Upper lobe of left lung (tissue), 6 donors: ENCODE results near the gene TSSK1B. TPM values are rescaled to one million over a fixed set of nuclear protein-coding genes. Genes with fewer than 3 reads are reported as not detected.

Experiments used
- ATAC-seq, 2 donors: fragments of 200-7000 bp; cut with Tn5 transposase; one replicate each; pipeline ENCODE4 v1.9.1; 2022; ENCODE audit warnings: mild to moderate bottlenecking in 2 of 2, moderate library complexity in 2 of 2; ENCODE audit not compliant: low FRiP score in 2 of 2
- DNase-seq, 2 donors: peaks; one replicate each; pipeline ENCODE4 v3.0.0-alpha.2; 2019 to 2020
- H3K27ac ChIP-seq, 4 donors: fragments of 200-600 bp; sonication (generic); one replicate each; pipeline ENCODE4 v1.5.1; 2016 to 2019
- H3K27me3 ChIP-seq, 4 donors: fragments of 200-600 bp; sonication (generic); one replicate each; pipeline ENCODE4 v1.5.1; 2017 to 2019
- H3K36me3 ChIP-seq, 4 donors: fragments of 200-600 bp; sonication (generic); one replicate each; pipeline ENCODE4 v1.5.1; 2016 to 2019
- H3K4me1 ChIP-seq, 4 donors: fragments of 200-600 bp; sonication (generic); one replicate each; pipeline ENCODE4 v1.5.1; 2018 to 2019
- H3K4me3 ChIP-seq, 4 donors: fragments of 200-600 bp; sonication (generic); one replicate each; pipeline ENCODE4 v1.5.1; 2017 to 2019; ENCODE audit warnings: mild to moderate bottlenecking in 2 of 4, moderate library complexity in 1 of 4
- H3K9me3 ChIP-seq, 4 donors: fragments of 200-600 bp; sonication (generic); one replicate each; pipeline ENCODE4 v1.5.1; 2018 to 2019
- EP300 ChIP-seq, 4 donors: sonication (generic); formaldehyde crosslinking; IDR thresholded peaks; one replicate each; pipeline ENCODE4 v1.5.1; 2017; ENCODE audit warnings: antibody characterized with exemption in 4 of 4, control low read depth in 2 of 4
- POLR2A ChIP-seq, 4 donors: fragments of 450-650 bp; IDR thresholded peaks; one replicate each; pipeline ENCODE4 v1.5.1; 2016 to 2017; ENCODE audit warnings: antibody characterized with exemption in 4 of 4, mild to moderate bottlenecking in 2 of 4
- POLR2AphosphoS5 ChIP-seq, 2 donors: sonication (generic); formaldehyde crosslinking; IDR thresholded peaks; one replicate each; pipeline ENCODE4 v1.5.1; 2017; ENCODE audit warnings: antibody characterized with exemption in 2 of 2
- WGBS, 2 donors: methylation state at CpG; one replicate each; pipeline ENCODE4 v1.1.5; 2017 to 2018; 5-methylcytosine and 5-hydroxymethylcytosine counted together
- total RNA-seq, 6 donors: library from RNA; depleted of rRNA in 4 of 6; stranded (reverse); fragments of >200 nt in 4 of 6; gene quantifications; one replicate each; pipeline versions ENCODE4 v1.1.0 to v1.2.1, GENCODE V29; 2016 to 2021
- TF ChIP-seq, protein P1 (sequence below), 6 experiments: fragments of 450-650 bp in 4 of 6; fragments of 200-600 bp in 2 of 6; sonication (generic) in 2 of 6; IDR thresholded peaks; one replicate each; pipeline ENCODE4 v1.5.1; 2016 to 2019; ENCODE audit warnings: antibody characterized with exemption in 6 of 6
- donor health status: DM: no; HTN: no; CAD: no; lungs with moderate emphysema.
- donor health status: DM: no; HTN: yes; CAD: no; lungs with severe emphysema.

Gene TSSK1B
- total RNA-seq, 6 donors from 2014 or later, result 0.09 to 0.30 (median 0.15) TPM; not detected in 3

DNA sequence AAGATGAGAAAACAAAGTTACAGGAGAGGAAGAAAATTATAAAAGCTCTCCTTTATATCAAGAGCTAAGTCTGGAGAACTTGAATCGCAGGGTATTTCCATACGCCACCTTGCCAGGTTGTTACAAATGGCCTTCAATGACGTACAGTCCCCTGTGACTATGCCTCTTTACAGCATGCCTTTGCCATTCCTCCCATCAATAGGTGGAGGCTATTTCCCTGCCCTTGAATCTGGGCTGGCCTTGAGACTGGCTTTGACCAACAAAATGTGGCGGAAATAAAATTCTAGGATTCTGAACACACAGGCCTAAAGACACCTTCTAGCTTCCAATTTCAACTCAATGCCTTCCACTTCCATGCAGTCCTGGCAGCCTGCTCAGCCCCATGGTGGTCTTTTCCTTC, 45.7 kb downstream of the TSSK1B start:
- H3K27ac ChIP-seq, result no peak overlapping the region
- no peaks in the 10 kb centered on the region for H3K9me3 ChIP-seq
- WGBS, 2 donors, result 93 to 94% methylated on average over 4 of the region's 4 CpGs
- H3K36me3 ChIP-seq, result no peaks in the 10 kb centered on the region
- no peak for DNase-seq
- no peaks in the 10 kb centered on the region for H3K4me1 ChIP-seq
- TF ChIP-seq, protein P1, sequence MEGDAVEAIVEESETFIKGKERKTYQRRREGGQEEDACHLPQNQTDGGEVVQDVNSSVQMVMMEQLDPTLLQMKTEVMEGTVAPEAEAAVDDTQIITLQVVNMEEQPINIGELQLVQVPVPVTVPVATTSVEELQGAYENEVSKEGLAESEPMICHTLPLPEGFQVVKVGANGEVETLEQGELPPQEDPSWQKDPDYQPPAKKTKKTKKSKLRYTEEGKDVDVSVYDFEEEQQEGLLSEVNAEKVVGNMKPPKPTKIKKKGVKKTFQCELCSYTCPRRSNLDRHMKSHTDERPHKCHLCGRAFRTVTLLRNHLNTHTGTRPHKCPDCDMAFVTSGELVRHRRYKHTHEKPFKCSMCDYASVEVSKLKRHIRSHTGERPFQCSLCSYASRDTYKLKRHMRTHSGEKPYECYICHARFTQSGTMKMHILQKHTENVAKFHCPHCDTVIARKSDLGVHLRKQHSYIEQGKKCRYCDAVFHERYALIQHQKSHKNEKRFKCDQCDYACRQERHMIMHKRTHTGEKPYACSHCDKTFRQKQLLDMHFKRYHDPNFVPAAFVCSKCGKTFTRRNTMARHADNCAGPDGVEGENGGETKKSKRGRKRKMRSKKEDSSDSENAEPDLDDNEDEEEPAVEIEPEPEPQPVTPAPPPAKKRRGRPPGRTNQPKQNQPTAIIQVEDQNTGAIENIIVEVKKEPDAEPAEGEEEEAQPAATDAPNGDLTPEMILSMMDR (IDR thresholded peaks at IDR 0.05), result no peak
- TF ChIP-seq EP300 (IDR thresholded peaks at IDR 0.05) (no peak), POLR2AphosphoS5 (IDR thresholded peaks at IDR 0.05) (no peak), POLR2A (IDR thresholded peaks at IDR 0.05) (no peak)
- H3K4me3 ChIP-seq, result no peak overlapping the region
- ATAC-seq, result no peak
- no peaks in the 10 kb centered on the region for H3K27me3 ChIP-seq

- H3K4me3 ChIP-seq, result no peak overlapping the region
- no peaks in the 10 kb centered on the region for H3K27me3 ChIP-seq
- WGBS, 2 donors, result 81 to 89% methylated on average over 2 of the region's 2 CpGs
- no peak for TF ChIP-seq POLR2AphosphoS5 (IDR thresholded peaks at IDR 0.05)
- TF ChIP-seq EP300 (IDR thresholded peaks at IDR 0.05), result no peak
- no peak for TF ChIP-seq POLR2A (IDR thresholded peaks at IDR 0.05)
- TF ChIP-seq, protein P1 (IDR thresholded peaks at IDR 0.05), result no peak
- H3K4me1 ChIP-seq, result no peaks in the 10 kb centered on the region
- H3K36me3 ChIP-seq, result no peaks in the 10 kb centered on the region
- H3K9me3 ChIP-seq, result no peaks in the 10 kb centered on the region
- DNase-seq (no peak), ATAC-seq (no peak)
- H3K27ac ChIP-seq, result no peak overlapping the region
These were observed 46.9 kb downstream of the TSSK1B start for GRCh38 chr5:113387844-113388243.

DNA sequence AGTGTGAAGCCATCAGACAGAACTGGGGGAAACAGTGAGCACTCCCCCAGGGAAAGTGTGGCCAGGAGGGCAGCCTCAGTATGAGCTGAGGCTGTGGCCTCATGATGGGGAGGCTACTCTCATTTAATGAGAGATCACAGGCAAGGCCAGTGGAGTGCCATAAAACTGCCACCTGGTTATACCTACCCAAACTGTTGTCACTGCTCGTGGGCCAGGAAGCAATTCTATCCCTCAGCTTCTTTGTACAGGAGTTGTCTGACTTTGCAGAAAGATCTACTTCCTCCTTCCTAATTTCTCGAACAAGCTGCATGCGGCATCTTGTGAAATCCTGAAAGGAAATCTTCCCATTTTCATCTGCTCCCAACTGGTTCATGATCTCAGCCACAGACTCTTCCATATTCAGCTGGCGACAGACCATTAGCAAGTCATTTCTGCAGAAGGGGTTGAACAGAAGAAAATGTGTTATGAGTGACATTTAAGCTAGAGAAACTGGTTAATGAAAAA, 50.0 kb downstream of the TSSK1B start:
- ATAC-seq (no peak), DNase-seq (no peak)
- Histone ChIP-seq H3K4me1 (peaks cover 0 to 5% (median 0%) of the 10 kb centered on the region in 4 donors), H3K9me3 (no peaks in the 10 kb centered on the region), H3K27me3 (no peaks in the 10 kb centered on the region), H3K4me3 (no peak overlapping the region), H3K36me3 (no peaks in the 10 kb centered on the region), H3K27ac (no peak overlapping the region)
- WGBS, 2 donors, result 67 to 77% methylated on average over 4 of the region's 4 CpGs
- no peak for TF ChIP-seq POLR2AphosphoS5 (IDR thresholded peaks at IDR 0.05)
- TF ChIP-seq, protein P1 (IDR thresholded peaks at IDR 0.05), result no peak
- TF ChIP-seq POLR2A (IDR thresholded peaks at IDR 0.05), result no peak
- TF ChIP-seq EP300 (IDR thresholded peaks at IDR 0.05), result no peak

- Histone ChIP-seq H3K4me3 (no peak overlapping the region), H3K27me3 (no peaks in the 10 kb centered on the region), H3K9me3 (no peaks in the 10 kb centered on the region), H3K4me1 (peaks cover 6 to 11% (median 9%) of the 10 kb centered on the region in 4 donors), H3K27ac (no peak overlapping the region), H3K36me3 (no peaks in the 10 kb centered on the region)
- no peak for ATAC-seq
- WGBS, 2 donors, result 50 to 71% methylated on average over 1 of the region's 1 CpG
- no peak for DNase-seq
- TF ChIP-seq POLR2A (IDR thresholded peaks at IDR 0.05) (no peak), EP300 (IDR thresholded peaks at IDR 0.05) (no peak), POLR2AphosphoS5 (IDR thresholded peaks at IDR 0.05) (no peak)
- TF ChIP-seq, protein P1 (IDR thresholded peaks at IDR 0.05), result no peak
These were observed 52.1 kb downstream of the TSSK1B start for GRCh38 chr5:113382731-113383130.

Other genes starting within 250 kb of the TSSK1B start
- 10 to 100 TPM; 12.1 to 67.1 (median 21.3) TPM for gene MCC, start 53.5 kb upstream of the TSSK1B start, total RNA-seq
- 10 to 100 TPM; 18.3 to 32.9 (median 21.6) TPM for gene YTHDC2, start 78.7 kb upstream of the TSSK1B start, total RNA-seq